Measurements from ENCODE around the gene PRAF2. TPM values are rescaled to one million over a fixed set of nuclear protein-coding genes. Genes with fewer than 3 reads are reported as not detected.

PRAF2 gene
- total RNA-seq (4.1 and 6.7 TPM in 2 replicates), polyA plus RNA-seq (59.7 and 76.9 TPM in 2 replicates)

GRCh38 chrX:49073601-49074575, at the start of gene PRAF2:
Gene PRAF2 (minus strand): TSS chrX:49074002. CDS start chrX:49073987, 15 bp downstream.
- Histone ChIP-seq H3K36me3 (replicated peaks; ENCODE audit: insufficient read depth, low read depth) (no peaks in the 10 kb centered on the region), H3K4me3 (peak within 1 kb of the TSS; percentile 46), H3K4me2 (peak within 1 kb of the TSS; percentile 77), H3K9me2 (replicated peaks; ENCODE audit: insufficient read depth) (no peaks in the 10 kb centered on the region), H3K9me3 (ENCODE audit: low read depth) (no peaks in the 10 kb centered on the region), H4K20me1 (ENCODE audit: insufficient read depth, poor library complexity, severe bottlenecking) (no peaks in the 10 kb centered on the region), H3K27ac (peak within 1 kb of the TSS; percentile 87), H3K4me1 (ENCODE audit: insufficient read depth) (no peaks in the 10 kb centered on the region), H2AFZ (no peak within 1 kb of the TSS), H3K27me3 (no peaks in the 10 kb centered on the region), H3K79me2 (no peaks in the 10 kb centered on the region)
- WGBS (ENCODE audit: low lambda C conversion rate, missing lambda C conversion rate), result 43% methylated on average over 54 of the region's 61 CpGs
- peak; percentile 93 for DNase-seq (ENCODE audit: low spot score)
- no peak for TF ChIP-seq CTCF (IDR thresholded peaks at IDR 0.05; ENCODE audit: poor library complexity)
- no peak for TF ChIP-seq EZH2phosphoT487 (IDR thresholded peaks at IDR 0.05; ENCODE audit: low read depth, severe bottlenecking, unreplicated experiment)
- TF ChIP-seq EZH2 (IDR thresholded peaks at IDR 0.05; ENCODE audit: borderline replicate concordance), result no peak

GRCh38 chrX:49122499-49122898, 48.7 kb upstream of the PRAF2 start:
- H3K4me2 ChIP-seq, result peak overlapping the region; percentile 79
- no peaks in the 10 kb centered on the region for H3K27me3 ChIP-seq
- DNase-seq (ENCODE audit: low spot score), result no peak
- no peak overlapping the region for H2AFZ ChIP-seq
- H3K9me3 ChIP-seq (ENCODE audit: low read depth), result no peaks in the 10 kb centered on the region
- no peaks in the 10 kb centered on the region for H3K9me2 ChIP-seq (replicated peaks; ENCODE audit: insufficient read depth)
- H3K4me3 ChIP-seq, result peak overlapping the region; percentile 53
- H3K4me1 ChIP-seq (ENCODE audit: insufficient read depth), result no peaks in the 10 kb centered on the region
- no peak overlapping the region for H3K27ac ChIP-seq
- no peaks in the 10 kb centered on the region for H3K36me3 ChIP-seq (replicated peaks; ENCODE audit: insufficient read depth, low read depth)
- no peaks in the 10 kb centered on the region for H4K20me1 ChIP-seq (ENCODE audit: insufficient read depth, poor library complexity, severe bottlenecking)
- no peak for TF ChIP-seq CTCF (IDR thresholded peaks at IDR 0.05; ENCODE audit: poor library complexity)
- no peak for TF ChIP-seq EZH2phosphoT487 (IDR thresholded peaks at IDR 0.05; ENCODE audit: low read depth, severe bottlenecking, unreplicated experiment)
- no peak for TF ChIP-seq EZH2 (IDR thresholded peaks at IDR 0.05; ENCODE audit: borderline replicate concordance)
- peaks cover 9% of the 10 kb centered on the region for H3K79me2 ChIP-seq
- 65% methylated on average over 5 of the region's 5 CpGs for WGBS (ENCODE audit: low lambda C conversion rate, missing lambda C conversion rate)

- no peak for TF ChIP-seq EZH2phosphoT487 (IDR thresholded peaks at IDR 0.05; ENCODE audit: low read depth, severe bottlenecking, unreplicated experiment)
- no peak for TF ChIP-seq EZH2 (IDR thresholded peaks at IDR 0.05; ENCODE audit: borderline replicate concordance)
- TF ChIP-seq CTCF (IDR thresholded peaks at IDR 0.05; ENCODE audit: poor library complexity), result no peak
- no peaks in the 10 kb centered on the region for H3K27me3 ChIP-seq
- H3K36me3 ChIP-seq (replicated peaks; ENCODE audit: insufficient read depth, low read depth), result no peaks in the 10 kb centered on the region
- H3K4me2 ChIP-seq, result no peak overlapping the region
- DNase-seq (ENCODE audit: low spot score), result no peak
- H3K4me3 ChIP-seq, result no peak overlapping the region
- no peak overlapping the region for H2AFZ ChIP-seq
- H3K79me2 ChIP-seq, result peaks cover 9% of the 10 kb centered on the region
- no peaks in the 10 kb centered on the region for H4K20me1 ChIP-seq (ENCODE audit: insufficient read depth, poor library complexity, severe bottlenecking)
- H3K9me2 ChIP-seq (replicated peaks; ENCODE audit: insufficient read depth), result no peaks in the 10 kb centered on the region
- no peak overlapping the region for H3K27ac ChIP-seq
- no peaks in the 10 kb centered on the region for H3K9me3 ChIP-seq (ENCODE audit: low read depth)
- WGBS (ENCODE audit: low lambda C conversion rate, missing lambda C conversion rate), result 76% methylated on average over 1 of the region's 1 CpG
- no peaks in the 10 kb centered on the region for H3K4me1 ChIP-seq (ENCODE audit: insufficient read depth)
These were observed 46.3 kb upstream of the PRAF2 start for GRCh38 chrX:49120091-49120490.
